Measurements from ENCODE around the gene INA.

GRCh38 chr10:103276896-103277712, at the start of gene INA:
- no peak for TF ChIP-seq CTCF (IDR thresholded peaks at IDR 0.05)
- TF ChIP-seq POLR2A (IDR thresholded peaks at IDR 0.05): peak in 1 of 2 donors; percentile 51
